HG03095 (cell line): ENCODE data around the gene TAX1BP3.
A peak's percentile ranks its signal among the peaks of the same experiment; 100 is the strongest.

Experiments
- ATAC-seq: cut with Tn5 transposase; IDR thresholded peaks from one replicate; pipeline ENCODE4 v1.9.1; 2021; ENCODE audit warnings: moderate library complexity; ENCODE audit not compliant: unreplicated experiment

TAX1BP3 gene

DNA sequence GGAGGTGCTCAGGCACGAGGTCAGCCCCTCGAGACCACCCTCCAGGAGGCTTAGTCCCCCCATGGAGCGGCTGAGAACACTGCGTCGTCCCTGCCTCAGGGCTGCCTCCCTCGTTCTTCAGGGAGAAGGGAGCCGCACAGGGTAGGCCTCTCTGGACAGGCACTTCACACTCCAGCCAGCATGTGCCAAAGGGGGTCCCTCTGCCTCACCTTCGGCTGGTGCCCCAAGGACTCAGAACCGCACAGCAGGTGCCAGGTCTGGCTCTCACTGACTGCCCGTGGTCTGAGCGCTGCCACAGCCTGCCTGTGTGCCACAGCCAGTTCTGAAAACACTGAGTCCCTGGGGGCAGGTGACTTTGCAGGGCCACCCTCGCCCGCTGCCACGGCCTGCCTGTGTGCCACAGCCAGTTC lies 20.5 kb upstream of the TAX1BP3 start:
- no peak for ATAC-seq

DNA sequence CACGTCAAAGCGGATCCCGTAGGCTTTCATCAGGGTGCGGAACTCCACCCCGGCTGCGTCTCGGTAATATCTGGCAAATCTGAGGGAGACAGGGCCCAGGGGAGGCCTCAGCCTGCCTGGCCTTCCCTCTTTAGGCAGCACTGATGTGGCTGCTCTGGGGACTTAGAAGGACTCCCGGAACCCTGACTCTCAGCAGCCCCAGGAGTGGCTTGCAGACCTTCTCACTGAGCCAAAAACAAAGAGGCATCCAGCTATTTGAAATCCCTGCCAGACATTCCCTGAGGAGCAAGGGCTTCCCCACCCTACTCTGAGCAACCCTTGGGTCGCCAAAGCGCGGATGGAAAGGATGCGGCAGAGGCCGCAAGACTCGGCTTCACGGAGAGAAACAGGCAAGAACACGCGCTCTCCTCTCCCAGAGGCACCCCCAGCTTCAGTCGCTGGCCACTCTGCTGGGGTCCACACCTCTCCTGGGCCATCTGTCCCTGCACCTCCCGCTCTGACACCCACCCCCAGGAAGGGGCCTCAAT lies 19.7 kb upstream of the TAX1BP3 start:
- ATAC-seq, result no peak

DNA sequence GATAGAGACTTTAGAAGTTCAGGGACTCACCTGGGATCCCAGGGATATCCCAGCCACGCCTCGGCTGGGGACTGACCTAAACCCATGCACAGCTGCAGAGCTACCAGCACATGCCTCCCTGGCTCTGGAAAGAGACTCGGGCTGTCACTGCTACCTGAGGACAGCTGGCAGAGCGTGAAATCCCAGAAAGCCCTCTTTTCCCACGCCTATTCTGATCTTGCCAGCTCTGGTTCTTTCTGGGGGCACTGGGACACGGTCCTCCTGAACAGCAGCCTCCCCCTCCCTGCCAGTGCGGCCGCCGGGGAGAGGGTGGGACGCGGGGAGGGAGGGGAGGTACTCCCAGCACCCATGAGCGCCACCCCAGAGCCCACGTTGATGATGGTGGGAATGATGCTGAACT lies 16.8 kb upstream of the TAX1BP3 start:
- no peak for ATAC-seq

DNA sequence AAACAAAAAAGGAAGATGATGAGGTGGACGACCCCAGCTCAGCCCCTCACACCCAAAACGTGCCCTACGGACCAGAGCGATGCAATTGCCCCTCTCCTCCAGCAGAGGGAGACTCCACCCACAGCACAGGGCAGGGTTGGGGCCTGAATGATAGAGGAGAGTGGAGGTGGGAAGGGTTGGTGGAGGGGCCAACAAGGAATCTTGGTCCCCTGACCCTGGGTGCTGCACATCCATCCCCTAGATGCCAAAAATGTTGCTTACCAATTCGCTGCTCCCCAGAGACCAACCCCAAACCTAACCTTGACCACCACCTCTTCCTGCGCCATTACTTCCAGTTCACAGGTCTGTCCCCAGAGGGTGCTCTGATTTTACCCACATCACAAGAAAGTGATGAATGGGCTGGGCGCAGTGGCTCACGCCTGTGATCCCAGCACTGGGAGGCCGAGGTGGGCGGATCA lies 14.7 kb upstream of the TAX1BP3 start:
- ATAC-seq, result peak; percentile 52

DNA sequence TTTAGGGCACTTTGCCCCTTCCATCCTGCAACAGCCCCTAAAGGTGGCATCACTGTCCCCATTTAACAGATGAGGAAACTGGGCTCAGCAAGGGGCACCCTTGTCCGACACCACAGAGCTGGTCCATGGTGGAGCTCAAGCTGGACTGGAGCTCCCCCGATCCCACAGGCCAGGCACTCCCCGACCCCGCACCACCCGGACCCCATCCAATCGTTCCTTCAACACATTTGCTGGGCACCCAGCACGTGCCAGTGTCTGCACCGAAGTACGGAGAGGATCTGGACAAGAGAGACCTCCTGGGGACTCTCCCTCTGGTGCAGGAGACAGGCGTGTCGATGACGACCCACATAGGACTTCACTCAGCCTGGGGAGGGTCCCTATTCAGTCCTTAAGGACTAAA lies 13.7 kb upstream of the TAX1BP3 start:
- no peak for ATAC-seq

DNA sequence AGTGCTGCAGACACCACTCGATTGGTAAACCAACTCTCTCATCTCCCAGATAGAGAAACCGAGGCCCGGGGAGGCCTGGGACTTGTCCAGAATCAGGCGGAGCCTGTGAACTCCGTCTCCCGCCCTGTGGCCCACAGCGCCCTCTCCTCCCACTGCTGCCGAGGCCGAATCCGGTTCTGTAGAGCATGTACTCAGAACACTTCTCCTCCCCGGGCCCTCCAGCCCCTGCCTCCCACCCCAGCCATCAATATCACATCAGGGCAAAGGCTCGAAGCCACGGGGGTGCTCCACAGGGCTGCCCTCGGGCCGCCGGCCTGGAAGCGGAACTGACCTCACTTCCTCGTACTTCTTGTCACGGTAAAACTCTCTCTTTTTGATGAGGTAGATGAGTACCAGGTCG lies 13.2 kb upstream of the TAX1BP3 start:
- no peak for ATAC-seq

DNA sequence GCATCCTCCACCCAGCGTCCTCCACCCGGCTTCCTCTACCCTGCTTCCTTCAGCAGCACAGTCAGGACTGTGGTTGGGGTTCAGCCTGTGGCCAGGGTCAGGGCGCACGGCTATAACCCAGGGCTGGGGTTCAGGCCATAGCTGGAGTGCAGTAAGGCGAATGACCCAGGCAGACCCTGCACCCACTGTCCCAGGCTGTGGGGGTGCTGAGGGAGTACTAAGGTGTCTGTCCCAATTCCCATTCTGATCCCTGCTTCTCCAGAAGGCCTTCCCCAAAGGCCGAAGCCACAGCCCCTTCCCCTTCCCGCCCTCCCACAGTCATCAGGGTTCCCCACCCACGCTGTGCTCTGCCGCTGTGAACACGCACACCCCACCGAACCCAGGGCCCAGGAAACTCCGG lies 12.7 kb upstream of the TAX1BP3 start:
- ATAC-seq, result no peak

DNA sequence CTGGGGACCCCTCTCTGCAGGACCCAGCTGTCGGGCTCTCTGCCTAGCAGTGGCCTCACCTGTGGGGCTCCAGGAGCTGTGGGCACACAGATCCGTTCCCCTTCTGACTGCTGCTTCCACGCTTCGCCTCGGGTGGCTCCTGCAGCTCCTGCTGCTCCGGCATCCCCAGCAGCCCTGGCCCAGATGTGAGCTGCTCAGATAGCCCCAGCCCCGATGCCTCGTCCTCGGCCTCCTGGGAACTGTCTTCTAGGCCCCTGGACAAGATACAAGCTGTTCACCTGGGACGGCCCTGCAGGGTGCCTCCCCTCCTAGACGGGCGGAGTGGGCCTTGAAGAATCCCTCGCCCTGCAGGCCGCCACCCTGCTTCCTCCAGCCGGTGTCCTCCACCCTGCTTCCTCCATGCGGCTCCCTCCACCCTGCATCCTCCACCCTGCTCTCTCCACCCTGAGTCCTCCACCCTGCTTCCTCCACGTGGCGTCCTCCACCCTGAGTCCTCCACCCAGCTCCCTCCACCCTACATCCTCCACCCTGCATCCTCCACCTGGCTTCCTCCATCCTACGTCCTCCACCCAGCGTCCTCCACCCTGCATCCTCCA lies 11.3 kb upstream of the TAX1BP3 start:
- no peak for ATAC-seq

DNA sequence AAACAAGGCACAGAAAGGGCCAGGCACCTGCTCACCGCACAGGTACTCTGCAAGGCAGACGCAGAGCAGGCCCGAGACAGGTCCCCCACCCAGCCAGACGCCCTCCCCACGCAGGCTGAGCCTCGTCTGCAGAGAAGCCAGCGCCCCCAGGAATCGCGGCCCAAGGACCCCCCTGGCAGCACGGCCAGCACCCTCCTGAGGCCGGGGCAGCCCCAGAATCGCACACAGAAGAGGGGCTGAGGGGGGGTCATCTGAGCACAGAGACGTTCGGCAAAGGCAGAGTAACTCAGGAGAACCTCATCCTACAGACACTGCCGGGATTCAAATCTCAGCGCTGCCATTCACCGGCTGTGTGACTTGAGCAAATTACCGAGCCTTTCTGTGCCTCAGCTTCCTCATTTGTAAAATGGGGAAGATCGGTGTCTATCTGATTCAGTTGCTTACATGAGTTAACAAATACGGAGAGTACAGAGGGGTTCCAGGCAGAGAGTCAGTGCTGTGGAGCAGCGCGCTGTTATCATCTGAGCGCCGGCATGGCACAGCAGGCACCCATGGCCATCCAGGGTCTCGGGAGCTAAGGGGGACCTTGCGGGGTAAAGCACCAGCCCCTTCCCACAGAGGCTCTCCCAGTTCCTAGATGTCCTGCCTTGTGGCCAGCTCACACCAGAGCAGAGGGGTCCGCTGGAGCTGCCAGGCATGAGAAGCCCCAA lies 10.6 kb upstream of the TAX1BP3 start:
- ATAC-seq, result no peak

DNA sequence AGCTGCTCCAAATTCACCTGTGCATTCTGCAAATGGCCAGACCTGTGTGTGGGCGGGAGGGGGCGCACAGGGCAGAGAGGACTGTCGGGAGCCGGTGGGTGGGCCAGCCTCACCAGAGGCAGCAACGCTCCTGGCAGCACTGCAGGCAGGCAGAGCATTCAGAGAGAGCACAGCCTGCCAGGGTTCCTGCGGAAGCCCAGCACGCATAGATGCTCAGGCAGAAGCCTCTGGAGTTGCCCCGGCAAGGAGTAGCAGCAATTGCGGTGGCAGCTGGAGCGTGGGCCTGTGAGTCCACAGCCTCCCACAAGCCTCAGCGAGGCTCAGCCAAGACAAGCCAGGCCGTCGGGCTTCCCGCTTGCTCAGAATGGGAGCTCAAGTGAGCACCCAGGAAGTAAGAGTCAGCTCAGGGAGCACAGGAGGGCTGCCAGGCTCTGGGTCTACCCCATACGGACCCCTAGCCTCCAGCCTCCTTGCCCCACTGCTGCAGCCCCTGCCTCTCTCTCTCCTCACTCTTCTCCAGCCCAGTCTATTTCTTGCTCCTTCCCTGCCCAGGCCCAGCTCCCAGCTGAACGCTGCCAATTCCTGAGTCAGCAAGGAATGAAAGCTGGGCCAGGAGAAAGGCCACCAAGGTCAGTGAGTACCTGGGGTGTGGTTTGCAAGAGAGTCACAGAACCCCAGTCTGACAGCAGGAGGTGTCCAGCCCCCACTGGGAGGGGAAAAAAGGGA lies 9.9 kb upstream of the TAX1BP3 start:
- no peak for ATAC-seq

DNA sequence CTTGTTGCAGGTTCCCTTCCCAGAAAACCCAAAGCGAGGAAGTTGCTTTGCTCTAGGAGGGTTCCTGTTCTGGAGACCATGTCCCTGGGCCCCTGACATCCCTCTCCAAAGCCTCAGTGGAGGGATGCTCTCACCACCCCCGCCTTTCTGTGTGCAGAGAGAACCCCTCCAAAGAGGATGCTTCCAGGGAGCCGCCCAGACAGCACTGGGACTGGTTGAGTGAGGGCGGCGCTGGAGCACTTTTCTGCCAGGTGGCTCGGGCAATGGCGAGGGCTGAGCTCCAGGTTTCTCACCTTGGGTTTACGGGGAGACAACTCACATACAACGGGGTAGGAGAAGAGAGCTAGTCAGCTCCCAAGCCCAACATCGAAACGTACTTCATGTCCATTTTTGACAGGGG lies 7.5 kb upstream of the TAX1BP3 start:
- no peak for ATAC-seq

DNA sequence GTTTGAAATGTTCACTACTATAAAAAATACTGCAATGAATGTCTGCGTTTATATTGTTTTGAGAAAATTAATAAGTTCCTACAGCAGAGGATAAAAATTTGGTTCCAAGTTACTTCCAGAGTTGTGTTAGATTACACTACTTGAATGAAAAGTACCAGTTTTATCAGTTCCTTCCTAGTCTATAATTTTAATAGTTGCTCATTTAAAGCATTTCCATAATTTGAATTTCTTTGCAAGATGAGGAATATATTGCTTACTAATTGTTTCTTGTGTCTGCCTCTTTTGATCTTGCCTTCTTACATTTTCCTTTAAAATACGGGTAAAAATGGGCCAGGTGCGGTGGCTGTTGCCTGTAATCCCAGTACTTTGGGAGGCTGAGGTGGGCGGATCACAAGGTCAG lies 4.2 kb upstream of the TAX1BP3 start:
- ATAC-seq, result no peak

DNA sequence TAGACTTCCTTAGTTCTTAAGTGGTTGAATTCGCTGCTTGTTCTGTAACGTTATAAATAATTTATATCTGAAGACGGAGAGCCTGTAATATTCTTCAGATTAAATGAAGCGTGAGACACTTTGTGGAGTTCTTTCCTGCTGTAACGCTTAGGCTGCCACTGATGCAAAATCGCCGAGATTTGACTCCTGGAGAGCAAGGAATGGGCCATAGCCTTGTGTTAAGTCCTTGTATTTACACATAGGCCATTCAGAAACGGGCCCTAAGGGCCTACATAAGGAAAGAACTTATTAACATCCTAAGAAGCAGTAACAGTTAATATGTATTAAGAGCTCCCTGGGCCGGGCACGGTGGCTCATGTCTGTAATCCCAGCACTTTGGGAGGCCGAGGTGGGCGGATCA lies 1.2 kb upstream of the TAX1BP3 start:
- no peak for ATAC-seq

DNA sequence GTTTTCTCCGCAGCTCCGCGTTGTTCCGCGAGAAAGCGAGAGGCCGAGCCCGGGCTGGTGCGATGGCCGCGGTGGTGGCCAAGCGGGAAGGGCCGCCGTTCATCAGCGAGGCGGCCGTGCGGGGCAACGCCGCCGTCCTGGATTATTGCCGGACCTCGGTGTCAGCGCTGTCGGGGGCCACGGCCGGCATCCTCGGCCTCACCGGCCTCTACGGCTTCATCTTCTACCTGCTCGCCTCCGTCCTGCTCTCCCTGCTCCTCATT lies 638 bp upstream of the TAX1BP3 start:
- no peak for ATAC-seq

DNA sequence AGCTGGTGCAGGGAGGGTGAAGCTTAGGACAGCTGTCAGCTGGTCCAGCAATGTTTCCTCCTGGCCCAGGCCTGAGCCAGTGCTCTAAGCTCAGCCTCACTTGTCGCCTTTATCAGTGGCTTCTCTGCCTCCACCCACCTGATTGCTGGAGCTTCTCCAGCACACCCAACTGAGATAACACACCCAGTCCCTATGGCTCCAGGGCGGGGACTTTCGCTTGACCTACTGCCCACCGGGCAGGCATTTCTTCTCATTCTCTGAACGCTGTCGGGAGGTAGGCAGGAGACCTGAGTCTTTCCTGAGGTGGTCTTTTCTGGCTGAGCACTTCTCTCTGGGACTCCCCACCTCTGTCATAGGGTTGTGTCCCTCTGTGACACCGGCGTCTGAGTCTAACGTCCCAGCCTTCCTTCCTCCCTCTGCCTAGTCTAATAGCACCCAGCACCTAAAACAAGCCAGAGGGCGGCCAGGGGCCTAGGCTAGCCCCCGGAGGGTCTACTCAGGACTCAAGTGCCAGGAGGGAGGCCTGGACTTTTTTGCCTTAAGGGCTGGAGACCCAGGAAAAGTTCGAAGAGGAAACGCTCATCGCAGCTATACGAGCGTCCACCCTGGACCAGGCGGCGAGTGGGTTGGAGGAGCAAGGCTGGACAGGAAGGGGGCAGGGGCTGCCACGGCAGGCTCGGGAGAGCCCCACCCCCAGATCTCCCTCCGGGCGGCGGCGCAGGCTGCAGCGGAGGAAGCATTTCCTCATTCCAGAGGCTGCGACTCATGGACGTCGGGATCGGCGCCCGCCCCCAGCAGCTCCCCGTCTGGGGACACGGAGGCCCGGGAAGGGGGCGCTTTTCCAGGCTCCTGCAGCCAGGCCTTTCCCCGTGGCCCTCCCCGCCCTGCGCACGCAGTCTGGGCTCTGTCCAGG lies 756 bp downstream of the TAX1BP3 start:
- no peak for ATAC-seq

DNA sequence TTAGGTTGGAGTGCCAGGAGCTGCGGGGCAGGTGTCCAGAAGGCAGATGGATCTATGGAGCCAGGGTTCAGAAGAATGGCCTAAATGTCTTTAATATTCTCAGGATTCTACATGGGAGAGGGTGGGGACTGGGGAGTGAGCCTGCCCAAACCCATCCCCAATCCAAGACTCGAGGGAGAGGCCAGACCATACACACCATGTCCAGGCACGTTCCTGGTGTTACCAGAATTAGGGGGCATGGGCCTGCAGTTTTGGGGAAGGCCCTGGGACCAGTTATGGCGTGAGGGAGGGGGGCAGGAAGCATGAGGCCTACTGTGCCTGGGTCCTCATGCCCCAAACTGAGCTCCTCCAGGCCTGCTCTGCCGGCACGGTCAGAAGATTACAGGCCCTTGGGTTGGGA lies 1.9 kb downstream of the TAX1BP3 start:
- no peak for ATAC-seq

DNA sequence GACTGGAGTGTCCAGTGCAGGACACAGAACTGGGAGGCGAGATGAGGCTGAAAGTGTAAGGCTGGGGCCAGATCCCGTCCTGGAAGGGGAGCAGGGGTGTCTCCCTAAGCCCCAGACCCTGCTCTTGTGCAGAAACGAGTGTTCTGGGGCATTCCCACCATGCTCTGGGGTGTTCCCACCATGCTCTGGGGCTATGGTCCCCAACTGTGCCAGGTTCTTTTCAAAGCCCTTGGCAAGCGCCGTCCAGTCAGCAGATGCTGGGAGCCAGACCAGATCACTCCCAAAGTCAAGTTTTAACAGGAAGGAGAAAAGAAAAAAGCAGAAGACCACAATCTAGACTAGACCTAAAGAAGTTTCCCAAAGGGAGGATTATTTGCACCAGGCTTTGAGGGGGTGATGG lies 2.5 kb downstream of the TAX1BP3 start:
- ATAC-seq, result no peak

DNA sequence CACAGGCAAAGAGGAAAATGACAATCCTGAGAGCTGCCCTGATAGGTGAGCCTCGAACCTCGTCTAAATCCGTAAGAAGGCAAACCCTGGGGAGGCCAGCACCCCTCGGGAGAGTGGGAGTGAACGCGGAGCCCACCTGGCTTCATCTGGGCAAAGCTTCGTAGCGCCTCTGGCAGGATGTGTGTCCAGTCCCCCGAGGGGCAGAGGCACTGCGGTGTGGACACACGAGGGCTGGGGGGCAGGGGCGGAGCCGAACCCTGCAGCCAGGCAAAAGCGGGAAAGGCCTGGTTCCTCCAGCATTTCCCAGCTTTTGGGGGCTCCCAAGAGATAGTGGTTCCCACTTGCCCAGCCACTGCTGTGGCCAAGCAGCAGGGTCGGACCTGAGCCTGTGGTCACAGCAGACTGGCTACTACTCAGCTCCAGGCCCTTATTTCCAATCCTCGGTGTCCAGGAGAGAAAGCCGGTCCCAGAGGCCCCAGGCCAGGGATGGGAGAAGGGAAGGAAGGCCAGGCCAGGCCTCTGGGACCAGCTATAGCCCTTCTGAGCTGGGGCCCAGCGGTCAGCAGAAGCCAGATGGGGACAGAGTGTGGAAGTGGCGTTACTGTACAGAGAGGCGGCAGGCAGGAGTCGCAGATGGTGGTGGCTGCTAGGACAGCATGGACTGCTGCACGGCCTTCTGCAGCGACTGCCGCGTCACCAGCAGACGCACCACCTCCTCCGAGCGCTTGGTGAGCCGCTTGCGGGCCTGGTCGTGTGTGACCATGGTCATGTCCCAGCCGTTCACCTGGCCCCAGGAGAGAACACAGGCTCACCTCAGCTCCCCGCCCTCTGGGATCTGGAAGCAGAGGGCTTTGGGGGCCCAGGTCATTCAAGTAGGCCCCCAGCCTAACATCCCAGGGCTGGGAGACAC lies 5.0 kb downstream of the TAX1BP3 start:
- ATAC-seq, result no peak

DNA sequence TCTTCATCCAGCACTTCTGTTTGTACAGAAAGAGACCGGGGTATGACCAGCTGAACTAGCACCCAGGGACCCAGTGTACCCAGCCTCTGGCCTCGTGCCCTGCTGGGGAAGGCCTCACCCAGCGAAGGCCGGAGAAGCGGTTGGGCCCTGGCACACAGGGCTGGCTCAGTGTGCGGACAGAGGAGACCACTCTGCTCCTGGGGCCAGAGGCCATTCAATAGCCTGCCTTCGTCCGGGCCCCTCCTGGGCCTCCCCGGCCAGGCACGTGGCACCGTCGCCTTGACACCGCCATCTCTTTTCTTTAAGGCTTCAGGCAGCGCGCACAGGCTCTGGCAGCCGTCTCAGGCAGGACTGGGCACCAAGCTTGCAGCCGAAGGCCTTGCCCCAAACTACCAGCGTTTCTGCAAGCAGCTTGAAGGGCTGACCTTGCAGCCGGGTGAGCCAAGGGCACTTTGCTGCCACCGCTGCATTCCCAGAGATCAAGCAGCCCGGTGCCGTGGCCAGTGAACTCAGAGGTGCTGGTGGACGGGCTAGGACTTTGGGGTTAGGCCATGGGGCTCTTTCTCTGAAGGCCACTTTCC lies 8.0 kb downstream of the TAX1BP3 start:
- no peak for ATAC-seq

DNA sequence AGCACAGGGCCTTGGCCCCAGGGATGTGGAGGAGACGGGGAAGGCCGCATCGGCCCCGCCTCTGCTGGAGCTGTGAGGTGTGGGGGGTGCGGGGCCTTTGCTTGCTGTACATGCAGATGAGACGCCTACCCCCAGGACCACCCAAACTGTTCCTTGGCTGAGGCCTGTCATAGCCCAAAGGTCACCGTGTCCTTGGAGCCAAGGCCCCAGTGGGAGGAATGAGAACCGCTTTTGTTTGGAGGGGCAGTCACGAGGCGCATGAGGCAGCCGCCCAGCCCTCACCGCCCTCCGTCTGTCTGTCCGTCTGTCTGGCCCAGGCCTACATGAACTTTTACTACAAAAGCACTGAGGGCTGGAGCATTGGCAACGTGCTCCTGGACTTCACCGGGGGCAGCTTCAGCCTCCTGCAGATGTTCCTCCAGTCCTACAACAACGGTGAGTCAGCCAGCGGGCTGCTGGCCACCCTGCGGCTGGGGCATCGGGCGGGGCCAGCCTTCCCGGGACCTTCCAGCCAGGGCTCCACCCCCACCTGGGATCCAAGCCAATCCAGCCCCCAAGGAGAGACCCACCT lies 8.8 kb downstream of the TAX1BP3 start:
- ATAC-seq, result no peak
